GM18870 (cell line): ENCODE results near the gene ADAMTS16.

ENCODE experiments used
- ATAC-seq: cut with Tn5 transposase; IDR thresholded peaks from one replicate; pipeline ENCODE4 v1.9.1; 2021; ENCODE audit warnings: moderate library complexity; ENCODE audit not compliant: unreplicated experiment

Gene ADAMTS16

DNA sequence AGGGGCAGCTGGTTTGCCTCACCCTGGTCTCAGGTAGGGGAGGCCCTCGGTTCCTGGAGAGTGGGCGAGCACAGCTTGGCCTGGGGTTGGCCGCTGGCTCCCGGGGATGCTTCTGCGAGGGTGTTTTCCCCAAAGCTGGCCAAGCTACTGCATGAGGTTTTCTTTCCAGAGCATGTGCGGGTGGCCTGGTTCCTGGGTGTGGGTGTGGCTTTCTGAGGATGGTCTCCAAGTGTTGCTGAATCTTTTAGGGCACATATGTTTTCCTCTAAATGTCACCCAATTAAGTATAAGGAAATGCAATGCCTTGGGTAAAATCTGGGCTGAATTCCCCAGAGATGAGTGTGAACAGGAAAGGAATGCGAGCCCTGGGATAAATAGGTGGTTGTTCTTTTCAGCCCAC is 166.6 kb downstream of the ADAMTS16 start:
- ATAC-seq = no peak

DNA sequence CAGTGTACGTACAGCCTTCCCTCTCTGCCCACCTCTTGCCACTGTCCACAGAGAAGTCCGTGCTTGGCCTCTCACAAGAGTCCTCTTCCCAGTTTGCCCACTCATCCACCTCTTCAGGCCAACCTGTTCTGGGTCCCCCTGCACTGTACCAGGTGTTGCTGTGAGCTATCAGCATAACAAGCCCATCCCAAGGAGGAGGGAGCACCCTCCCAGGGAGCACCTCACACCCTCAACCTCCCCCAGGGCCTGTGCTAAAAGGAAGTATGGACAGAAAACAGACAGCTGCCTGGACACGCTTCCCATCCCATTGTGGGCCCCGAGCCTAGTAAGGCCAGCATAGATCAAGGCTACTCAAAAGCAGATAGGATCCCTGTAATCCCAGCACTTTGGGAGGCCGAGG is 168.2 kb downstream of the ADAMTS16 start:
- no peak for ATAC-seq

DNA sequence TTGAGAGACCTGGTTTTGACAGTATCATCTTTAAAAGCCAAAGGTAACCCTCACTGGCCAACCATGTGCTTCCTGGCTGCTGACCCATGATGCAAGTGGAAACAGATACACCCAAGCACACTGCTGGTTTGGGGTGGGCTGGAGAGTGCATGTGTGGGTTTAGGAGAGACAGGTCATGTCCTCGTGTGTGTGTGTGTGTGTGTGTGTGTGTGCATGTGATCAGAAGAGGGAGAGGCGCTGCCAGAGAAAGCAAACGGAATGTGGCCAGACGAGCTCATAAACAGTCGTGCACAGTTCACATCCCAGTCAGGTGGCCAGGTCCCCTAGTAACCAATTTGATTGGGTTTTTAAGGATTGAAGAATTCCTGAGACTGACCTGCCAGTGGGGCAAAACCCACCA is 169.5 kb downstream of the ADAMTS16 start:
- ATAC-seq = no peak

DNA sequence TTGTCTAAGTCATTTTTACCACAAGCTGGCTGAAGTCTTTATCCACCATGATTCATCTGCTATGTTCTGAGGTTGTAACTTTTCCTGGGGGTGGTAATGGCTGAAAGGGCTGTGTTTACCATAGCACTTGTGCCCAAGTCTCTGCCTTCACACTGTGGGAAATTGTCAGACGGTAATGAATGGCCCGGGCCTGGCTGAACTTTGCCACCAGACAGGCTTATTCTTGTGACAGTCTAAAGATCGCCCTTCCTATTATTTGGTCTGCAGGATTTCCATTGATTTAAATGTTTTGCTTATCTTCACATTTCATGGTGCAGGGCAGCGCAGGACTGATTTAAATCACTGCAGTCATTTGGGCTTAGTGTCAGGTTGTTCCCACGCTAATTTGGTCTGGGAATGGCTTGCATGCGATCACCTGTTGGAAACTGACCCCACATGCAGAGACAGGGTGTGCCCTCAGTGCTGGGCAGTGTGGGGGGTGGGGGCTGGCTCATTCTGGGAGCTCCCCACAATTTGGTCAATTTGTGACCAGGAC is 173.0 kb downstream of the ADAMTS16 start:
- ATAC-seq = no peak

DNA sequence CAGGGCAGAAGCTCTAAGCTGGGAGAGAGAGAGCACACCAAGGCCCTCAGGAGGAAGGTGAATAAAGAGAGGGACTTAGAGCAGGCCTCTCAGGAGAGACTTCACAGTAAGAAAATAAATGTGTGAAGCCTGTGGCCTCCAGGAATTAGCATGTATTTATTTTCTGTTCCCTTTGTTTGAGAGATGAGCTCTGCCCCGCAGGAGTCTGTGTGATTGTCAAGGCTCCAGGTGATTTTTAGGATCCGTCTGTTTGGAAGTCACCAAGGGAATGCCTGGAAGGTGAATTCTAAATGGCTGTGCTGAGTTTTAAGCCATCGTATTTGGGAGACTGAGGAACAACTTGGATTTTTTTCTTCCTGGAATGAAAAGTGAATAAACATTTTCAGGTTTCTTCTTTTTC is 174.0 kb downstream of the ADAMTS16 start:
- no peak for ATAC-seq

DNA sequence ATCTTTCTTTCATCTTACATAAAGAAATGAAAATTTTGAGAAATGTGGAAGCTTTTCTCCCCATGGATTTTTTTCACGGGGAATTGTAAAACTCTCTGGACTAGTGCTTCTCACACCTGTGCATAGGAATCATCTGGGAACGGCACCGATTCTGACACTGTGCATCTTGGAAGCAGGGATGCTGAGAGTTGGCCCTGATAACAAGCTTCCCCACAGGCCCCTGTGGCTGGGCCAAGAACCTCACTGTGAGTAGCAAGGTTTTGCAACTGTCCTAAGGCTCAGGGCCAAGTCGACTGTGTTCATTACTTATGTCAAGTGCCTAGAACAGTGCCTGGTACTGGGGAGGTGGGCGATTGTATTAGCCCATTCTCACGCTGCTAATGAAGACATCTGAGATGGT is 174.5 kb downstream of the ADAMTS16 start:
- ATAC-seq = no peak

DNA sequence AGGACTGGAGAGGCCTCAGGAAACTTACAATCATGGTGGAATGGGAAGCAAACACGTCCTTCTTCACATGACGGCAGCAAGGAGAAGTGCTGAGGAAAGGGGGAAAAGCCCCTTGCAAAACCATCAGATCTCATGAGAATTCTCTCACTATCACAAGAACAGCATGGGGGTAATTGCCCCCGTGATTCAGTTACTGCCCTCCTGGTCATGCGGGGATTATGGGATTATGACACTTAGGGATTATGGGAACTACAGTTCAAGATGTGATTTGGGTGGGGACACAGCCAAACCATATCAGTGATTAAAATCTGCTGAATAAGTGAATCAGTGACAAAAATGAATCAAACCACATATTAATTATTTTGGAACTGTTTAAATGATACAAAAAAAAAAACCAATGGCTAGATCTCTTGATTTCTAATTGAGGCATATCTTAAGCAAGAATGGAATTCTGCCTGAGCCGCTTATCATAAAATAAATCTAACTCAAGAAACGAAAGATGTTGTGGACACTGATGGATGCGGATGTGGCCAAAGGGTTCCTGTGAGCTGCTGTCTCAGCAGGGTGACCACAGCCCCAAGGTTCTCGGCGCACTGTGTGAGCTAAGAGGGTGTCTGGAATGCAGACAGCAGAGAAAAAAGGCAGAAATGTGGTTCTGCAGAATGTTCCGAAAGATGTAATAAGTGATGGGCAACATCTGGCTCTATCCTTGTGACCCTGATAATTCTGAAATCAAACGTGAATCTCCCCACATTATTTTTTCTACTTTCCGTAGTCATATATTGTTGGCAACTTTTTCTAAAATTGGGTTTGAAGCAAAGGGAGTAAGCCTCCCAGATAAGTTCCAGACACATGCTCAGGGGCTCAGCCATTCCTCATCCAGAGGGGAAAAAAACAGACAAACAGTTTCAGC is 175.2 kb downstream of the ADAMTS16 start:
- ATAC-seq = no peak

DNA sequence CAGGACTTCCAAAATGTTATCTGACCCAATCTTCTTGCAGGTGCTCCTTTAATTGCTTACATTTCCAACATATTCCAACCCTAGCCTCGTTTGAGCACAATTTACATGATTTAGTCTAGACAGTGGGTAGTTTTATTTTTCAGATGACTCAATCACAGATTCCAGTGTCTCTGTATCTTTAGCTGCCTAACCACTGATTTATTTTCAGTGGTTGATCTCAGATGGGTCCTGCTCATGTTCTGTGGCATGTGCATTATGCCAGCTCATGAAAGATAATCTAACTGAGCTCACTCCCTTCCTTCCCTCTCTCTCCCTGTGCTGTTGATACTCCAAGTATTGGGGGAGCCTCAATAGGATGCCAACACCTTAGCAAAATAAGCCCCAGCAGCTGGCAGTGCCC is 176.2 kb downstream of the ADAMTS16 start:
- no peak for ATAC-seq

DNA sequence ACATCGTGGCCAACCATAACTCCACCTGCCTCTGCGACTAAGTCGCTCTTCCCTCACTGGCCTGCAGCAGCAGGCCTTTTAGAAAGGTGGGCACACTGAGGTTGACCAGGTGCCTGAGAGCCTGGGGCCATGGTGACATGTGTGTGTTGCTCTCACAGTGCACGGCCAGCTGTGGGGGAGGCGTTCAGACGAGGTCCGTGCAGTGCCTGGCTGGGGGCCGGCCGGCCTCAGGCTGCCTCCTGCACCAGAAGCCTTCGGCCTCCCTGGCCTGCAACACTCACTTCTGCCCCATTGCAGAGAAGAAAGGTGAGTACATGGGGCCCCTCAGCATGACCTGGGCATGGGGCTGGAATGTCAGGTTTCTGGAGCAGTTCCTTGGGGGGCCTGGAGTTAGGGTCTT is 177.8 kb downstream of the ADAMTS16 start:
- no peak for ATAC-seq

DNA sequence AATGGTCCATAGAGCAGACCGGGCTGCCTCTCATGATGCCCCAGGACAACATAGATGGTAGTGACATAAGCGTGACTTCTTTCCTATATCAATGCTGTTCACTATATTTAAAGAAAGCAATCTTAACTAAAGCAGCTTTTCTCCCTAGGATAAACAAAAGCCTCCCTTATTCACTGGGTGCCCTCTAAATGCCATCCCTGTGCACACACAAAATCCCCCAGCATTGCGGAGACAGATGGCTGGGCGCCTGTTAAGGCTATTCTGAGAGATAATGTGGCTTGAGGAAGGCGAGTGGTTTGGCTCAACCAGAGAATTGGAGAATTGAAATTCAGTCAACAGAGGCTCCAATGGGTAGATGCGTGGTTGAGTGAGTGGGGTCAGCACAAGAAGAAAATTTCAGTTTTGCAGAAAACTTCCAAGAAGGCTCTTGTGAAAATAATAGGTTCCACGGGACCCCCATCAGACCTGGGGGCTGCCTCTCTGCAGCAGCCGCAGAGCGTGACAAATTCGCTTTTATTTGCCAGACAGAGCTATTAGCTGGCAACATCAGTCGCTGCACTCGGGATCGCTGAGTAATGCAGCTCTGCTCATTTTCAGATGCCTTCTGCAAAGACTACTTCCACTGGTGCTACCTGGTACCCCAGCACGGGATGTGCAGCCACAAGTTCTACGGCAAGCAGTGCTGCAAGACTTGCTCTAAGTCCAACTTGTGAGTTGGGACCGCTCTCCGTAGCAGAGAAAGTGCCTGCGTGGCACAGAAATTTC is 178.5 kb downstream of the ADAMTS16 start:
- no peak for ATAC-seq

DNA sequence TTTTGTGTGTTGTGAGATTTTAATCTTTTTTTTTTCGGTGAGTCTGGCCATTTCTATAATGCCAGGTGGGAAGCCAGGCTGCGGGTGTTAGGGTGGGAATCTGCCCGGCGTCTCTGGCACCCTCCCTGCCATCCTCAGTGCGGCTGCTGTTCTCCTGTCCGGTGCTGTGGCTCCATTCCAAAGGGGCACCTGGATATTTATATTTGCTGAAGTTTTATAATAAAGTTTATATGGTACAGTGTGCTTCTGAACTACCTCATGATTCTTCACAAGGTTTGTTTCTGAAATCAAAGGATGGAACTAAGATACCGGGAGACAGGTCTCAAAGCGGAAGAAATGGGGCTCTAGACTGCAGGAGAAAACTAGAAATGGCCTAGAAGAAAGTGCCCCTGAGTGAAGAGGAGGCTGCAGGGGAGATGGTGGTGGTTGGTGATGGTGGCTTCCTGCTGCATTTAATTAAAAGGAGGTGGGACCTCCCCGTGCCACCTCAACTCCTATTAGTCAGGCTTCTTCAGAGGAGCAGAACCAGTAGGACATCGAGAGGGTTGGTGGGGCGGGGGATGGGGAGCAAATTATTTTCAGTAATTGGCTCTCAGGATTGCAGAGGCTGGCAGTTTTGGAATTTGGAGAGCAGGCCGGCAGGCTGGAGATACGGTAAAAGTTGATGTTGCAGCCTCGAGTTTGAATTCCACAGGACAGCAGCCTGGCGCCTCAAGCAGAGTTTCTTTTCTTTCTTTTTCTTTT is 180.1 kb downstream of the ADAMTS16 start:
- ATAC-seq = no peak

DNA sequence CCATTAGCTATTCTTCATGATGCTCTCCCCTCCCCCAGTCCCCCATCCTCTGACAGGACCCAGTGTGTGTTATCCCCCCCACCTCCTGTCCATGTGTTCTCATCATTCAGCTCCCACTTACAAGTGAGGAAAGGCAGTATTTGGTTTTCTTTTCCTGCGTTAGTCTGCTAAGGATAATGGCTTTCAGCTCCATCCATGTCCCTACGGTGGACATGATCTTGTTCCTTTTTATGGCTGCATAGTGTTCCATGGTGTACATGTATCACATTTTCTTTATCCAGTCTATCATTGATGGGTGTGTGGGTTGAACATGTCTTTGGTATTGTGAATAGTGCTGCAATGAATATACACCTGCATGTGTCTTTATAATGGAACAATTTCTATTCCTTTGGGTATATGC is 181.0 kb downstream of the ADAMTS16 start:
- no peak for ATAC-seq

DNA sequence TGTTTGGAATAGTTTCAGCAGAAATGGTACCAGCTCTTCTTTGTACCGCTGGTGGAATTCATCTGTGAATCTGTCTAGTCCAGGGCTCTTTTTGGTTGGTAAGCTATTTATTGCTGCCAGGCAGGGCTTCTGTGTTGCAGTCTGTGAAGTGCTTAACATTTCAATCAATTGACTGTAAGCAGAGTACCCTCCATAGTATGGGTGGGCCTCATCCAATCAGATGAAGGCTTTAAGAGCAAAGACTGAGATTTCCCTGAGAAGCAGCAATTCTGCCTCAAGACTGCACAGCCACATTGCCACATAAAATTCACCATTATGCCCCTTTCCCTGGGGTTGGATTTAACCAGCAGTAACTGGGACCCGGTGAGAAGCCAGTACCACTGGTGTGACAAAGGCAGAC is 183.4 kb downstream of the ADAMTS16 start:
- no peak for ATAC-seq

DNA sequence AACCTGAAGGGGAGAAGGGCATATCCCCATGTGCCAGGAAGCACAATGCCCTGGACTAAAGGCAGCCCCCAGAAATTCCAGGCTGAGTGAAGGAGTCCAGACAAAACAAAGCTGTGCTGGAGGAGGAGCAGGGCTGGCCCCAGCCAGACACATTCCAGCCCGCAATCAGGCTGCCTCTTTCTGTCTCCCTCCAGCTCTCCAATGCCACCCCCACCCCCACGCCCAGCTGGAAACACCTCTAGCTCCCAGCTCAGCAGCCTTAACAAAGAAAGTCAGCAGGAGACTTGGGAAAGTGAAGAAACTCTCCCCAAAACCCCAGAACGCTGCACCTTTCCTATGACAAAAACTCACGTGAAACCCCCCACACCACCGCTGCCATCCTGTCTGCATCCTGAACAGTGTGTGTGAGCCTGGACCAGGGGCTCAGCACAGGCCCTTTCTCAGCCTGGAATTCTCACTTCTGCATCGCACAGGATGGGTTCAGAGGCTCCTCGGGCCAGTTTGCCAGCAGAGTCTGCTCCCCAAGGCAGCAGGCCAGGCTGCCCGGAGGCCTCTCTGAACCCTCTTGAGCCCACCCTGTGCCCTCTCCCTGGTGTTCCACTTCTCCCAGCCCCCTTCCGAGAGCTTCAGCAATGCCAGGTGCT is 186.1 kb downstream of the ADAMTS16 start:
- ATAC-seq = no peak

DNA sequence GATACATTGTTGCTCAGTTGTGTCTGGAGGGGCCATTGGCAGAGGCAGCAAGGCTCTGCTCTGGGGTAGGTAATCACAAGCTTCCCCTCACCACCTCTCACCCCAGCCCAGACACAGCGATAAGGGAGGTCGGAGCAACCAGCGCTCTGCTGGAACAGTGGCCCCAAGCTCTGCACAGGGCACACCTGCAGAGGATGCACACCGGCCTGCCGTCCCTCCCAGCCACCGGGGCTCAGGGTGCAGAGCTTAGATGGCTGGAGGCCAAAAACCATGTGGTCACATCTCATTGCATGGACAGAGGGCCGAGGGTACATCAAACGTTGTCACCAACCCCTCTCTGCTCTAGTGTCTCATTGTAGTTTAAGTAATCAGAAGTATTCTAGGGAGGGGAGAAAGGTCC is 187.0 kb downstream of the ADAMTS16 start:
- ATAC-seq = no peak

DNA sequence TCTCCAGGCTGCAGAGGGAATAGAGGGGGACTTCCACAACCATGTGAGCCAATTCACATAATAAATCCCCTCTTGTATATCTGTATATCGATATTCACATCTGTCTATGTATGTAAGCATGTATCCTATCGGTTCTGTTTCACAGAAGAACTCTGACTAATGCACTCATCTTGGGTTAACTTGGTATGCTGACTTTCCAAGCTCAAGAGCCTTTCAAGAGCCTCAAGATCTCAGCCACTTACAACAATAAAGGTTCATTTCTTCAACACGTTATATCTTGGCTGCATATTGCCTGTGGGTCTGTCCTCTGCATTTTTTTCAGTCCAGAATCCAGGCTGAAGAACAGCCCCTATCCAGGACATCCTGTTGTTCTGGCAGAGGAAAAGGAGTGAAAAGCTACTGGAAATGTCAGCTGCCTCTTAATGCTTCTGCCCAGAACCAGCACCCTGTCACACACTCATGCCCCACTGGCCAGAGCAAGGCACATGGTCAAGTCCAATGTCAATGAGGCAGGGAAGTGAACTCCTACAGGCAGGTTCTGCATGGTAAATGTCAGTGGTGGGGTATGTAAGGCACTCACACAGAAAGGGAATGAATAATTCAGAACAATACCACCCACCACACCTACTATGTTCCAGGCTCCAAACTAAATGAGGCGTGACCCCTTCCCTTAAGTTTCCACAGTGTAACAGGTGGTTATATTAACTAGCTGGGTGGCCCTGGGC is 190.8 kb downstream of the ADAMTS16 start:
- ATAC-seq = no peak

DNA sequence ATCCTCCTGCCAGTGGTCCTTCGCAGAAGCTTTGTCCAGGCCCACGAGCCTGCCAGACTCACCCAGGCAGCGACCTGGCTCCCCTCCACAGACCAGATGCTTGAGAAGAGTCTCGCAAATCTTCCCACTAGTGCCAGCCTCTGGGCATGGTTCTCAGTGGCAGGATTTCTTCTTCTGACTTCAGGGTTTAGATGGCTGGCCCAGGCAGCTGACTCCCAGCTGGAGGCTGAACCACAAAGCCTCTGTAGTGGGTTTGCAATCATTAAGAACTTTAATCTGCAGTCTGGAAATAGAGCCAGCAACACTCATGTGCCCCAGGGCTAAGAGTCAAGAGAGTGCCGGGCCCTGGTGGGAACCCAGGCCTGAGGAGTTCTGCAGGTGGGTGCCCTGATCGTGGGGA is 191.7 kb downstream of the ADAMTS16 start:
- no peak for ATAC-seq

DNA sequence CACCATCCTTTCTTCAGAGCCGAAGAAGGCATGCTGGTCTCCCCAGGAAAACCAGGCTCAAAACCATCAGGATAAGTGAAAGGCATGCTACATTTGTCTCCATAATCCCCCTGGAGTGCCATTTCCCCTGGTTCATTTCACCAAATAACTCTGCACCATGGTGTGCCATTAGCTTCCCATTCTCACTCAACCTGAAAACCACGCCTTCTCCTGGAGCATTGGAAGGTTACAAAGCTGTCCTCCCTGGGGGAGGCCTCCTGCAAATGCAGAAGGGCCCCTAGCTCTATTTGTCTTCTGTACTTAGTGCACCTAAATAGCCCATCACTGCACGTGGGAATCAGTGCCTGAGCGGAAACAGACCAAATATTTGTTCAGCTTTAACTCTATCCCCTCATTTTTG is 192.2 kb downstream of the ADAMTS16 start:
- ATAC-seq = no peak

DNA sequence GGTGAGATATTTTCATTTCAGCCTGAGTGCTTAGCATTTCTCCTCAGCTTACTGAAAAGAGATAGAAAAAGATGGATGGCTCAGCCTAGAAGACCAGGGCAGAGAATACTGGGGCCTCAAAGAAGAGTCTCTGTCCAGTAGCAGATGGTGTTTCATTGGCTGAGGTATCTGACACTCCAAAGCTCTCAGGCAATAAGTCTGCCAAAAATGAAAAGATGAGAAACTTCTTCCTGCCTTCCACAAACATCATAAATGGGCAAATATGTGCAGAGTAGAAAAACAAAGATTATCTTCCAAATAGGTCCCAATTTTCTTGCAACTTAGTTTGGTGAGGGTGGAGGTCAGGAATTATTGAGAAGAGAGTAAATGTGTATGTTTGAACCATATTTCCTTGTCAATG is 195.0 kb downstream of the ADAMTS16 start:
- ATAC-seq = no peak

DNA sequence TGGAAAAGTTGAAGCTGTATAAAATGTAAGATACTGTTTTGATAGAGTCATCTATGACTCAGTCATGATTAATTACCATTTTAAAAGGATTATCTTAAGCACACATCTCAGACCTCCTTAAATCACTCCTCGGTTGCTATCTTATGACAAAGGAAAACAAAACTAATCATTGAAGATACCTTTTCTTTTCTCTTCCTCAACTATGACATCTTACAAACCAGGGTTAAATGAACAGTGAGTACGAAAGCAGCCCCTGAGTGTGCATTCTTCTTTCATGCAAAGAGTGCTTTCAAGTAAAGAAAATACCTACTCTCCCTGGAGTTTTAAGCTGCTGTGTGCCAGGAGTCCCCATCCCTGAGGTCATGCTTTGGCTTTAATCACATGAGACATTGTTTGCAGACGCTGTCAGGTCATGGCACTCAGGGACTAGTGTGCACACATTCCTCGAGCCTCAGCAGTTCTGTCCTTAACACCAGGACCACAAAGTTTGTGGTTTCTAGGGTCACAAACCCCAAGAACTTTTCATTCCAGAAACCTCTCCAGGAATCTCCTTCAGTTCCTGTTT is 195.7 kb downstream of the ADAMTS16 start:
- ATAC-seq = no peak
